Keratinocyte (primary cell): ENCODE measurements around the gene ITGB2.

Experiments used
- EZH2 ChIP-seq: IDR thresholded peaks from one replicate; pipeline ENCODE4 v1.6.1; 2012; ENCODE audit warnings: inconsistent platforms, mild to moderate bottlenecking, low read length, moderate library complexity
- TF ChIP-seq, protein P1 (sequence below), 3 experiments: IDR thresholded peaks in 1 of 3; conservative IDR thresholded peaks in 1 of 3; optimal IDR thresholded peaks in 1 of 3; 2 replicates in 2 of 3; 3 replicates in 1 of 3; pipeline versions ENCODE3 to v1.5.1; 2011; ENCODE audit warnings: low read length in 3 of 3, mild to moderate bottlenecking in 3 of 3, moderate library complexity in 2 of 3, control low read depth in 1 of 3, inconsistent platforms in 1 of 3; ENCODE audit not compliant: insufficient read depth in 2 of 3; ENCODE audit errors: extremely low read depth in 1 of 3

DNA sequence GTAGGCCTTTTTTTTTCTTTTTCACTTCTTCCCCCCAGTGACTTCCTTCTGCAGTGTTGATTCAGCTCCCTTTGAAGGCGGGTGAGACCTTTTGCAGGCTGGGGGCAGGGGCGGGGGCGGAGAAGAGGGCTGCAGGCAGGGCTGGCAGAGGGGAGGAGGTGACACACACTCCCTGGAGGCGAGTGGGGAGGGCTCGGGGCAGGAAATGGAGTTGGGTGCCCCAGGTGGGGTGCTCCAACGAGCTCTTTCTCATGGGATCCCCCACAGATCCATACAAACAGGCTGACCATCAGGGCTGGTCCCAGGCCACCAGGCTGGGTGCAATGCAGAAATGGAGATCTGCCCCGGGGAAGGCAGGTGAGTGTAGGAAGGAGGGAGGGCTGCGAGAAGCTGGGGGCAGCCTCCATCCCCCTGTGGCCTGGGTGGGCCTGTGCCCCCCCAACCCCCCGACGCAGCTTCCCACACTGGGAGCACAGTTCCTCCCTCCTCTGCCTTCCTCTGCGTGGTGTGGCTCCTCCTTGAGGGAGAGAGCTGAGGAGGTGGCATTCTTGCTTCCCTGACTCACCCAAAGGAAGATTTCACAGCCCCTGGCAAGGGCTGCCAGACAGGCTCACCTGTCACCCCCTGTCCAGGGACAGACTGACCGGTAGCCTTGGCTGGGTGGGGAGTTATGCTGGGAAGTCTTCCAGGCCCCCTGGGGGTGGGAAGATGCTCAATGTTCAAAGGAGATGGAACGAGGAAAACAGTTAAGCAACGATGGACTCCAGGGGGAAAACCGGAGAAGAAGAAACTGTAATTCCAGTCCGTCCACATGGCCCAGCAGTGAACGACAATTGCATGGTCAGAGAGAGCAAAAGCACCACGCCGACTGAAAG lies 7.1 kb upstream of the ITGB2 start:
- TF ChIP-seq, protein P1, sequence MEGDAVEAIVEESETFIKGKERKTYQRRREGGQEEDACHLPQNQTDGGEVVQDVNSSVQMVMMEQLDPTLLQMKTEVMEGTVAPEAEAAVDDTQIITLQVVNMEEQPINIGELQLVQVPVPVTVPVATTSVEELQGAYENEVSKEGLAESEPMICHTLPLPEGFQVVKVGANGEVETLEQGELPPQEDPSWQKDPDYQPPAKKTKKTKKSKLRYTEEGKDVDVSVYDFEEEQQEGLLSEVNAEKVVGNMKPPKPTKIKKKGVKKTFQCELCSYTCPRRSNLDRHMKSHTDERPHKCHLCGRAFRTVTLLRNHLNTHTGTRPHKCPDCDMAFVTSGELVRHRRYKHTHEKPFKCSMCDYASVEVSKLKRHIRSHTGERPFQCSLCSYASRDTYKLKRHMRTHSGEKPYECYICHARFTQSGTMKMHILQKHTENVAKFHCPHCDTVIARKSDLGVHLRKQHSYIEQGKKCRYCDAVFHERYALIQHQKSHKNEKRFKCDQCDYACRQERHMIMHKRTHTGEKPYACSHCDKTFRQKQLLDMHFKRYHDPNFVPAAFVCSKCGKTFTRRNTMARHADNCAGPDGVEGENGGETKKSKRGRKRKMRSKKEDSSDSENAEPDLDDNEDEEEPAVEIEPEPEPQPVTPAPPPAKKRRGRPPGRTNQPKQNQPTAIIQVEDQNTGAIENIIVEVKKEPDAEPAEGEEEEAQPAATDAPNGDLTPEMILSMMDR (optimal IDR thresholded peaks at IDR 0.05 in 1 of 3, IDR thresholded peaks at IDR 0.05 in 1 of 3, conservative IDR thresholded peaks at IDR 0.05 in 1 of 3; ENCODE audit: extremely low read depth in 1 of 3, insufficient read depth in 2 of 3, low read length in 3 of 3), result peak in 2 of 3 experiments; percentile 8 to 24
- no peak for TF ChIP-seq EZH2
